ENCODE data around the gene FXYD5. TPM values are rescaled to one million over a fixed set of nuclear protein-coding genes. Genes with fewer than 3 reads are reported as not detected.

Gene FXYD5
- total and polyA plus RNA-seq, 2 donors (not counting 3 experiments of a cell fraction or from before 2014, with no cell fraction given), result 223 to 290 TPM

- POLR2A ChIA-PET, result no interaction called here
Observed at GRCh38 chr19:35181387-35181786, 26.9 kb downstream of the FXYD5 start.

GRCh38 chr19:35184267-35184666 is 29.7 kb downstream of the FXYD5 start:
- dilution Hi-C loops (cut with MboI; ENCODE audit: extremely low pct_ligation_motif_present, low sequenced_read_pairs), result no loop called here
- no TSS peak for BruUV-seq (replicated peaks)
- DNase-seq (ENCODE audit: low read depth, low spot score), result no peak

More at GRCh38 chr19:35181387-35181786, 26.9 kb downstream of the FXYD5 start:
- H3K36me3 ChIP-seq (ENCODE audit: control insufficient read depth in 2 of 2, extremely low read depth in 1 of 2, insufficient read depth in 2 of 2, low read length in 2 of 2), result no peaks in the 10 kb centered on the region
- peaks cover 0 to 4% of the 10 kb centered on the region in 2 experiments for H3K27me3 ChIP-seq (ENCODE audit: control insufficient read depth in 2 of 2, insufficient read depth in 2 of 2, low read length in 2 of 2)
- dilution Hi-C loops (cut with MboI; ENCODE audit: extremely low pct_ligation_motif_present, low sequenced_read_pairs), result no loop called here
- no peak overlapping the region for H2AFZ ChIP-seq (ENCODE audit: low read depth, low read length)
- no peaks in the 10 kb centered on the region for H4K20me1 ChIP-seq (replicated peaks; ENCODE audit: control insufficient read depth, extremely low read depth, insufficient read depth, low read length)
- H3K9me1 ChIP-seq (replicated peaks; ENCODE audit: control insufficient read depth, extremely low read depth, insufficient read depth, low read length), result no peaks in the 10 kb centered on the region
- H3K9ac ChIP-seq (replicated peaks; ENCODE audit: extremely low read depth, insufficient read depth, low read length), result no peak overlapping the region
- DNase-seq (ENCODE audit: low read depth, low spot score), result no peak
- no peak overlapping the region for H3K4me3 ChIP-seq (replicated peaks in 1 of 3; ENCODE audit: insufficient read depth in 1 of 3, low read depth in 1 of 3, low read length in 3 of 3)
- H3K4me2 ChIP-seq (ENCODE audit: insufficient read depth, low read length), result no peak overlapping the region
- CTCF ChIA-PET, result interaction anchor here (0.5 to 1.5 kb wide), 2 partner anchors 11 to 114 kb away, joined by 3 read pairs; no protein-coding TSS in a partner anchor
- no peaks in the 10 kb centered on the region for H3K9me3 ChIP-seq (replicated peaks; ENCODE audit: control insufficient read depth, insufficient read depth, low read length)
- no peak overlapping the region for H3K27ac ChIP-seq (ENCODE audit: insufficient read depth, low read depth, low read length)
- no peak for TF ChIP-seq JUN (IDR thresholded peaks at IDR 0.05; ENCODE audit: borderline replicate concordance, insufficient read depth, insufficient read length, low read depth)
- no peaks in the 10 kb centered on the region for H3K79me2 ChIP-seq (ENCODE audit: control insufficient read depth, insufficient read depth, low read length)
- FAIRE-seq, result no peak
- intact Hi-C loops (cut with micrococcal nuclease), result no loop called here
- BruUV-seq (replicated peaks), result no TSS peak
- H3K4me1 ChIP-seq (ENCODE audit: control insufficient read depth, extremely low read depth, insufficient read depth, low read length), result peaks cover 4% of the 10 kb centered on the region

More at GRCh38 chr19:35184267-35184666, 29.7 kb downstream of the FXYD5 start:
- ChIA-PET CTCF (no interaction called here), POLR2A (no interaction called here)
- no peaks in the 10 kb centered on the region for H3K9me3 ChIP-seq (replicated peaks; ENCODE audit: control insufficient read depth, insufficient read depth, low read length)
- peaks cover 4% of the 10 kb centered on the region for H3K4me1 ChIP-seq (ENCODE audit: control insufficient read depth, extremely low read depth, insufficient read depth, low read length)
- no peak overlapping the region for H3K9ac ChIP-seq (replicated peaks; ENCODE audit: extremely low read depth, insufficient read depth, low read length)
- intact Hi-C loops (cut with micrococcal nuclease), result no loop called here
- no peak overlapping the region for H3K4me3 ChIP-seq (replicated peaks in 1 of 3; ENCODE audit: insufficient read depth in 1 of 3, low read depth in 1 of 3, low read length in 3 of 3)
- no peak overlapping the region for H3K27ac ChIP-seq (ENCODE audit: insufficient read depth, low read depth, low read length)
- no peak overlapping the region for H2AFZ ChIP-seq (ENCODE audit: low read depth, low read length)
- no peak overlapping the region for H3K4me2 ChIP-seq (ENCODE audit: insufficient read depth, low read length)
- H3K36me3 ChIP-seq (ENCODE audit: control insufficient read depth in 2 of 2, extremely low read depth in 1 of 2, insufficient read depth in 2 of 2, low read length in 2 of 2), result no peaks in the 10 kb centered on the region
- no peaks in the 10 kb centered on the region for H3K79me2 ChIP-seq (ENCODE audit: control insufficient read depth, insufficient read depth, low read length)
- TF ChIP-seq FOS (IDR thresholded peaks at IDR 0.05; ENCODE audit: borderline replicate concordance, insufficient read depth, low read length), result no peak
- no peak for TF ChIP-seq JUN (IDR thresholded peaks at IDR 0.05; ENCODE audit: borderline replicate concordance, insufficient read depth, insufficient read length, low read depth)
- no peak for TF ChIP-seq POLR2AphosphoS5 (IDR thresholded peaks at IDR 0.05; ENCODE audit: insufficient read depth, low read depth, low read length)
- TF ChIP-seq MYC (IDR thresholded peaks at IDR 0.05; ENCODE audit: low read depth, low read length), result no peak
- TF ChIP-seq MAX (IDR thresholded peaks at IDR 0.05; ENCODE audit: insufficient read depth, insufficient read length), result no peak
- TF ChIP-seq EZH2 (IDR thresholded peaks at IDR 0.05; ENCODE audit: borderline replicate concordance, low read depth, low read length, severe bottlenecking), result no peak
- no peak for TF ChIP-seq POLR2A (IDR thresholded peaks at IDR 0.05; ENCODE audit: low read depth, low read length)
- no peak for TF ChIP-seq CTCF (IDR thresholded peaks at IDR 0.05; ENCODE audit: extremely low read depth in 1 of 2, insufficient read depth in 1 of 2, low read depth in 1 of 2, low read length in 2 of 2)
- no peak for TF ChIP-seq GATA2 (IDR thresholded peaks at IDR 0.05; ENCODE audit: insufficient read depth, insufficient read length, low read depth, low read length)
- FAIRE-seq, result no peak
- H3K9me1 ChIP-seq (replicated peaks; ENCODE audit: control insufficient read depth, extremely low read depth, insufficient read depth, low read length), result no peaks in the 10 kb centered on the region
- H3K27me3 ChIP-seq (ENCODE audit: control insufficient read depth in 2 of 2, insufficient read depth in 2 of 2, low read length in 2 of 2), result peaks cover 0 to 2% of the 10 kb centered on the region in 2 experiments
- no peaks in the 10 kb centered on the region for H4K20me1 ChIP-seq (replicated peaks; ENCODE audit: control insufficient read depth, extremely low read depth, insufficient read depth, low read length)

All from endothelial cell of umbilical vein (primary cell).